Fibroblast of skin of right quadriceps (primary cell): ENCODE results near the gene CRMP1.

Source experiments
- DNase-seq: peaks from one replicate; pipeline ENCODE4 v3.0.0-alpha.2; 2013

Gene CRMP1

DNA sequence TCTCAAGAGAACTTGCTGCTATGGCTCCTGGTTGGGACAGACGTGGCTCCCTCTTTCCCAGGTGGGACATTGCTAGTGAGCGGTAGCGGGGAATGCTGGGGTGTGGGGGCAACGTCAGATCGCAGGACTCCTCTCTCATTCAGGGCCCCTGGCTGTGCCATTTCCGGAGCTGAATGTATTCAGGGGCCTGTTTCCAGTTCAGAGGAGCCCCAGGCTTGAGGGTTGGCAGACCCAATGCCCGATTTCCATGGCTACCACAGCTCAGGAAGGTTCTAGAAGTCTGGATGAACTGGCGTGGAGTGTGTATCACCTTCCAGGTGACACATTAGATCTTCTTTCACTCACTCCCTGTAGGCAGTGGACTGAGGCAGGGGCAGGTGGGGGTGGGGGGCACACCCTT lies 26.2 kb upstream of the CRMP1 start:
- no peak for DNase-seq

DNA sequence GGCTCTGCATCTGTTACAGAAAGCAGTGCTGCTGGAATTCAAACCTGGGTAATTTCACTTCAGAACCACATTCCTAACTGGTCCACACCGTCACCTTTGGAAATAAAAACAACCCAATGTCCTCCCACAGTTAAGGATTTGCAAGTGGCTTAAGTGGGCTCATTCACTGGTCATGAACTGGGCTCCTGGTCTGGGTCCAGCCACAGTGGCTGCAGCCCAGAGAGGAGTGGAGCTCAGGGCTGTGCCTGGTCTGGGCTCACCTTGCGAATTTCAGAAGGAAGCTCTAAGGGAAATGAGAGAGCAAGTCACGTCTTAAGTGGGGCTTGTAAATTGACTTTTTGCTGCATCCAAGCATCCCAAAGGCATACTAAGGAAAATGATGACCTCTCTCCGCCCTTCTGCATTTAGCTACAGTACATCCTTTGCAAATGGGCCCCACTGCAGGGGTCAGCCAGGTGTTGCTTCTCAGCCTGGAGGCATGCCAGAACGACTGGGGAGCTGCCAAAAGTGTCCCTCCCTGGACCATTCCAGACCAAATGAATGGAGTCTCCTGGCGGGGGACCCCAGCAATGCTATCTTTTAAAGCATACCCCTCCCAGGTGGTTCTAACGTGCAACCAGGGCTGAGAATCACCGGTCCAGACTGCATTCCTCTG lies 25.6 kb upstream of the CRMP1 start:
- no peak for DNase-seq

DNA sequence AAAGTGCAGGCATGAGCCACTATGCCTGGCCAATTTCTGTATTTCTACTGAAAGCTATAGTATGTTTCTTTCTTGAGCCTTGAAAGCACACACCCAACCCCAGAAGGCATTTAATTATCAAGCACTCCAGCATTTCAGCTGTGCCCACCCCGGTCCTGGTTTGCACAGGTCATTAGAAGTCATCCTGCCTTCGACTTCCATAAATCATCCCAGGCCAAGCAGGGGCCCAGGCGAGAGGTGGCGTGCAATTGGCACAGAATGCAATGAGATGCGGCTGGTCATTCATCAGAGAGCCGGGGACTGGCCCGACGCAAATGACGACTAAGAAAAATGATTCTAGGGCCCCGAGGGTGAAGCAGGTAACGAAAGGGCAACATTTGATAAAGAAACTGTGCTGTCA lies 24.8 kb upstream of the CRMP1 start:
- no peak for DNase-seq

DNA sequence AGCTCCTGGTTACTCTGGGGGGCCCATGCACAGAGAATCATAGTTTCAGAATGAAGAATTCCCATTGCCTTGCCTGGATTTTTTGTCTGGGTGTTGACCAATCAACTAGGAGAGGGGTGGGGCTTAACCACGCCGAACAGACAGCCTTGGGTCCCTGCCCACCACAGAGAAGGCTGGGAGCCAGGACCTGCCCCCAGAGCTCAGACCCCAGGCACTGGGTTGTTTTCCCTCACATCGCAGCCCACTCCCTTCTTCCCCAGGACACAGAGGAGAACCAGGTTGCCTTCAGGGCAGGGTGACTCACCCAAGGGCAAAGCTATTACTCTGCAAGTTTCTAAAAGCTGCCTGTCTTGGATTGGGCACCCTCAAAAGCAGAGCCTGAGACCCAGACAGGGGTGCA lies 23.3 kb upstream of the CRMP1 start:
- DNase-seq, result no peak

DNA sequence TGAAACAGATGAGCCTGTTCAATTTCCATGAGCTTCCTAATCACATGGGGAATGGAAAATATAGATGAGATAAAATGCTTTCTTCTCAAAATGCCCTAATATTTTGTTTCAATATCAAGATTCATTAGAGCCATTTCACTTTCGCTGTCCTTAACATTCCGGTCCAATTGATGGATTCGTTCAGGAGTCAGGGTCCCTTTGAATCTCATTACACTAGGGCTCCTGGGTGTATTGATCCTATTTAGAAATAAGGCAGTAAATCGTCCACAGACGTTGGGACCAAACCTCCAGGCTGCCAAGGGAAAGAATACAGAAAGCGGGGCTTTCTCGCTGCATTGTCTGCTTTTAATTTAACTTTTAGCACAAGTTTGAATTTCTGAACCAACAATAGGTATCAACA lies 20.6 kb upstream of the CRMP1 start:
- no peak for DNase-seq

DNA sequence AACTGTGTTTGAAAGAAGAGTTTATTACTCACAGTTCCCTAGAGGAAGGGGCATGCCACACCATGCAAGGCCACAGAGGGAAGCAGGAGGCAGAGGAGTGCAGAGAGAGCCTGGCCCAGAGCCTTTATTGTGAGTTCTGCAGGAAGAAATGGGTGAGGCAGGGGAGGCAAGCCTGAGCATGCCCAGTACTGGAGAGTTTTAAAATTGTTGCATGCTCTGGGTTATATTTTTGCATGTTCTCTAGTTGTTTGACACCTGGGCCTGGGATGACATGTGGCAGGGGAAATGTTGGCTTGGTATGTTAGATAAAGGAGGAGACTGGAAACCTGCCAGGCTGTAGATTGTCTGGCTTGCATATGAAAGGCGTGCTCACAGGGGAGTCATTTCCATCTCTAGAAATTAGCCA lies 19.7 kb upstream of the CRMP1 start:
- no peak for DNase-seq

DNA sequence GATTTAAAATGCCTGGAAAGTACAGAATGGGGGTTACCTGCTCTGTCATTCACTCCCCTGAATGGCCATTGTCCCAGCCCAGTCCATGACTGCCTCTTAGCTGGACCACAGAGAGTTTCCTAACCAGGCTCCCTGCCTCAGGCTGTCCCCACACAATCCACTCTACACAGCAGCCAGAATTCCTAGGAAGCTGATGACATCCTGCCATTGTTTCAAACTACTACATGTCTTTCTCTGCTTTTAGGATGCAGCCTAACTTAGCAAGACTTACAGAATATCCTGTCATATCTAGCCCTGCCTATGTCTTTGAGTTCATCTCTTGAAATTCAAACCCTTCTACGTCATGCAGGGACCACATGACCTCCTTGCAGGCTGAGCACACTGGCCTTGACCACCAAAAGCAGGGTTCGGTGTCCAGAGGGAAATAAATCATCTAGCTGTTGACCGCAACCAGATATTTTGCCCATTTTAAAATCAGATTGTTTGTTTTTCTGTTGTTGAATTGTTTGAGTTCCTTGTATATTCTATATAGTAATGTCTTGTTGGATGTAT lies 16.1 kb upstream of the CRMP1 start:
- DNase-seq, result no peak

DNA sequence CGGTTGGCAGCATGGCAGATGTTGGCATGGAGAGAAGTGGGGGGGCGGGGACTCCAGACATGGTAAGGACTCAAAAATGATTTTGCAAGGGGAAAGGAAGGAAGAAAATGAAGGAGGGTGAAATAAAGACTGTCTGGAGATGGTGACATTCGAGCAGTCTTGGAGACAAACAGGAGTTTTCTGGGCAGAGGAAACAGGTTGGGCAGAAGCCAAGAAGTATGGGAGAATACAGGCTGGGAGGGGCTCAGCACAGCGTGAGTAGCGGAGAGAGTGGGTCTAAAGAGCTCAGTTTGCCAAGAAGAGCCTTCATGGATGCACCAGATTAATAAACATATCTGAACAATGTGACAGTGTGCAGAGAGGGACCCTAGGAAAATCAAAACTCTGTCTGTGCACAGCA lies 13.3 kb upstream of the CRMP1 start:
- no peak for DNase-seq

DNA sequence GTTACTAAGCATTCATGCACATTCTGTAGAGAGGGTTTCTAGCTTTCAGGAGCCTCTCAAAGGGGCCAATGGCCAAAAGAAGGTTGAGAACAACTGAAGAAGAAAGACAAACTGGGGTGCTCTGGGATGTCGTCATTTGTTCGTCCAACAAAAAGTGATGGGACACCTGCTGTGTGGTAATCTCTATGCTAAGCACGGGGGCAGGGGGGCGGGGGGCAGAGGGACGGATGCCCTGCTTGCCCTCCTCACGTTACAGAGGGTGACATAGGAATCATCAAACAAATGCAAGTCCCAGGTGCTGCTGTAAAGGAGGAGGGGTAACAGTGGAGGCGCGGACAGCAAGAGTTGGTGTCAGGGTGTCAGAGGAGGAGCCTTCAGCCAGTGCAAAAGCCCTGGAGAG lies 12.8 kb upstream of the CRMP1 start:
- DNase-seq, result no peak

DNA sequence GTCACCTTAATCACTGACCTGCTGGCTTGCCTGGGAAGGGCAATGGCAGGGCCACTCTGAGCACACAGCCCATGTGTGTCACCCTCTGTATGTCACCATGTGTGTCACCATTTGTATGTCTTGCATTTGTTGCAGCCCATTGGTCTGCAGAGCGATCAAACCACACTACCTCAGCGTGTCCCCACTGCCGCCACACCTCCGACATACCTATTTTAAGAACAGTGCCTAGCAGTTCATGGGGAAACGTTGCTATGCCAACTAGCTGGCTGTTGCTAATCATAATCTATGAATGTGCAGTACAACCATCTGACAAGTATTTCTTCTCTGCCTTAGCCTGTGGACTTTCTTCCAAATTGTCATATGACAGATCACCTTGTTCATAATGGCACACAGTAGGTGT lies 8.0 kb upstream of the CRMP1 start:
- DNase-seq, result no peak

DNA sequence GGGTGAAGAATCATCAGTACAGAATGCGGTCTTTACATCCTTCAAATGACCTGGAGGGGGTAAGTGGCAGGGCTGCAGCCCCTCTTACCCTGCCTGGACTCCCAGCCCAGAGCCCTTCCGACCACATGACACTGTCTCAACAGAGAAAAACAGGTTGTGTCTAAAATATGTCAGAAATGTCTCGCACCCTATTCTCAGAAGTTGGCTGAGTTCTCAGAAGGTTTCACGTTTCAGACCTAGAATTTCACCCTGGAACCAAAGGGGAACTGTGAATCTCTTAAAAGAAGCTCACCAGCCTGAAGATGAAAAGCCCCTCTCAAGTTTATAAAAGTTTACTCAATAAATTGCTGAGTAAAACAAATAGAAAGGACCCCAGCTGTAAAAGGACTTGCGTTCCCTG lies 7.0 kb upstream of the CRMP1 start:
- no peak for DNase-seq

DNA sequence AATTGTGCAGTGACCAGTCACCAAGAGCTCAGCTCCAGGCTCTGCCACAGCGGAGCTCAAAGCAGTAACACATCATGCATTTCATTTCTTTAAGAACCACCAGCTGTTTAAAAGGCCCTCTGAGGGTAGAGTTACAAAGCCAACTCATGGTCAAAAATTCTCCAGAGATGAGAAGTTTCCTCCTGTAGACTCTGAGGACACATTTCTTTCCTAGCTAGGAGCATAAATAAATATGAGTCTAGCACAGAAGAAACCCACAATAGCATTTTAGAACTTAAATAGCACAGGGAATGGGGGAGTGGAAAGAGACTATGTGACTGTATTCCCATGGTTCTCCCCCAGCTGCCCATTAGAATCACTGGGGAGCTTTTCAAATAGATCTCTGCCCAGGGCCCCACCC lies 6.5 kb upstream of the CRMP1 start:
- DNase-seq, result no peak

DNA sequence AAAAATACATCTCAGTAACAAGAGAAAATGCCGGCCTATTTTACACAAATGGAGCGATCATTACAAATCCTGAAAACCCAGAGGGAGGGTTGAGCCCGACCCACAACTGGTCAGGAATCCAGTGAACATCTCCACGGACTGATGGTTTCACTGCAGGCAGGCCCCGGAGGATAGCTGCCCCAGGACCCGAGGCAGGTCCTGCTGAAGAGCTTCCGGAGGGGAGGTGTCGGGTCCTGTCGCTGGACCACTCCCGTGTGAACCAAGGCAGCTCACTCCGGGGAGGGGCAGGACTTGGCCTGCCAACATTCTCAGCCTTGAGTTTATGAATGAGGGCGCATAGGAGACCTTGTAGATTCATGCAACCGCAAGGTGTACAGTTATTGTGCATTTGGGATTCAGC lies 4.8 kb upstream of the CRMP1 start:
- DNase-seq, result no peak

DNA sequence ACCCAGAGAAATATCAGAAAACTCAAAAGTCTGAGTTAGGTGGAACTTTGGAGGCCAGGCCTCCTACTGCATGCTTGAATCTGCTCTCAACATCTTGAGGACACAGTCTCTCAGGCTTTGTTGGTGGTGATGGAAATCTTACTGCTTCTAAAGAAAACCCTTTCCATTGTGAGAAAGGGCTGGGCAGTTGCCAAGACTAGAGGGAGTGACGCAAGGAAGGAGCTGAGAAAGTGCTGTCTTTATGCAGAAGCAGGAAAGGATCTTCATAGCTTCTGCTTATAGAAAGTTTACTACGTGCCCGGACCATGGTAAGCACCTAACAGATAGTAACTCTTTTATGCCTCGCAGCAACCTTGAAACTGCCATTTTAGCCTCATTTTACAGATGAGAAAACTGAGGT lies 2.4 kb upstream of the CRMP1 start:
- no peak for DNase-seq

DNA sequence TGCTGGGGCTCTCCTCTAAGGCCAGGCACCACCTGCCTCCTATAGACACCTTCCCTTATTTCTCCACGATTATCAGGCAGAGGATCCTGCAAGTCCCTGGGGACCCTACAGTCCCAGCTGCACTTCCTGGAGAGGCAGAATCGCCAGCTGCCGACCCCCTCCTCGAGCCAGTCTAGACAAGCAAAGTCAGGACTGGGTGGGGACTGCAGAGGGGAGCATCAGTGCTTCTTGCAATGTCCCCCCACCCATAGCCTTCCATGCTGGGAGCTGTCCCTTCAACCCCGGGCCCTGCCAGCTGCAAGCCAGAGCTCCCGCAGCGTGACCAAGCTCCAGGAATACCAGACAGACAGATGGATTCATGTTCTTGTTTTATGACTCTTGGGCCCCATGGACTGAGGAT lies 1.4 kb upstream of the CRMP1 start:
- DNase-seq, result no peak

DNA sequence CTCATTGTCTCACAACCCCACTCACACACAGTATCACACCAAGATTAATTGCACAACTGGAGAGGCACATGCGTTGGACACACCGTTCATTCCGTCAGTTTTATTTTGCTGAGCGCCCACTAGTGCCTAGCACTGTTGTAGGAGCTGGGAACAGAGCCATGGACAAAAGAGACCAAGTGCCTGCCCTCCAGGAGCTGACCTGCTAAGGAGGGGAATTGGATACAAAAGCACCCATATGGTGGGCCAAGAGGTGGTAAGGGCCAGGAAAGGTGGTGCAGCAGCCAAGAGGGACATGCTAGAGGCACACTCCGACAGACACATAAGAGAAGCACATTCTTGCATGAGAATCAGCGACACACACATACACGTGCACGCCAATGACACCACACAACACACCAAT lies 705 bp upstream of the CRMP1 start:
- no peak for DNase-seq

DNA sequence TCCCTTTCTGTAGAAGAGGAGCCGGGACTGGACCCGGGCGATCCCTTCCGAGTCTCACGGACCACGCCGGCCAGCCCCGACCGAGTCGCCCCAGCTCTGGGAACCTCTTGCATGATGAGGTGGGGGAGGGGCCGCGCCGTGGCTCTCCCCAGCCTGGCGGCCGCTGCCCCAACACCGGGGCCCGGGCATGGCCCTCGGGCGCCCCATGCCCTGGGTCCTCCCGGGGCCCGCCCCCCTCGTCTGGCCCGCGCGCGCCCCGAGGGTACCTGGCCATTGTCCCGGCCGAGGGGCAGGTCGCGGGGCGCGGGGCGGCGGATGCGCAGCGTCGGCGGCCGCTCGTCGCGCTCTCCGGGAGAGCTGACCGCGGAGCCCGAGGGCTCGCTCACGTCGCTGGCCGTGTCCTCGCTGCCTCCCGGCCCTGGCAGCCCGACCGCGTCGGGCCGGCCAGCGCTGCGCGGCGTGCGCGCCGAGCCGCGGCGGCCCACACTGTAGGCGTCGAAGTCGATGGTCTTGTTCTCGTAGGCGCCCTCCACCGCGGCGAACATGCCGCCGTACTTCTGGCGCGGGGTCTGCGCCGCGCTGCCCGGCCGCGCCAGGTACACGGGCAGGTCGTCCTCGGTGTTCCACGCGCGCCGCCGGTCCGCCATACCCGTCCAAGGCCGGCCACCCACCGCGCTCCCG lies 423 bp downstream of the CRMP1 start:
- no peak for DNase-seq

DNA sequence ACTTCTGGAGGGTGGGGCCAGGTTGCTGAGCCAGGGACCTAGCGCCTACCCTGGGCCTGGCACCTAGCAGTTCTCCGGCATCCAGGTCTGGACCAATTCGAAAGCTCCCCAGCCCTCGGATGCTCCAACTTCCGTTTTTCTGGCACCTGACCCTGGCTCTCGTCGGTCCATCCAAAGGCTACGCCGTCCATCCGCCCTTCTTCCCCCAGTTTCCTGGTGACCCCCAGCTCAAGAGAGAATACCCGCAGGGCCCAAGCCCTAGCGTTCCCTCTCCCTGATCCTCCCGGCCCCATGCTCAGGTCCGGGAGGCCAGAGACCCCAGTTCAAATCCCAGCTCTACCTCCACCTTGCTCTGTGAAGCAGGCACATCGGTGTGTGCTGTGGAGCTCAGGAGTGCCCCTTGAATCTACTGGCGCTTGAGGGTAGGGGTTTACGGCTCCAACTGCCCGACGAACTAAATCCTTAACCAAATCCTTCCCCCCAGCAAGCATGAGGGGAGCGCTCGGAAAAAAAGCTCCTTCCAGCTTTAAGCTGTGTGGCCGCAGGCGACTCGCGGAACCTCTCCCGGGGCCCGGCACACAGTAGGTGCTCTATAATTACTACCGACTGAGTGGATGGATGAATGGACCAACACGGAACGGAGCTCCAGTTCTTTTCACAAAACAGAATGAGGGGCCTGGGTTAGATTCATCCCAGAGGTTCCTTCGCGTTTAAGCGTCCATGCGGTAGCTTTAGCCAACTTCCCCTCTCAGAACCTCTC lies 1.1 kb downstream of the CRMP1 start:
- DNase-seq, result no peak

DNA sequence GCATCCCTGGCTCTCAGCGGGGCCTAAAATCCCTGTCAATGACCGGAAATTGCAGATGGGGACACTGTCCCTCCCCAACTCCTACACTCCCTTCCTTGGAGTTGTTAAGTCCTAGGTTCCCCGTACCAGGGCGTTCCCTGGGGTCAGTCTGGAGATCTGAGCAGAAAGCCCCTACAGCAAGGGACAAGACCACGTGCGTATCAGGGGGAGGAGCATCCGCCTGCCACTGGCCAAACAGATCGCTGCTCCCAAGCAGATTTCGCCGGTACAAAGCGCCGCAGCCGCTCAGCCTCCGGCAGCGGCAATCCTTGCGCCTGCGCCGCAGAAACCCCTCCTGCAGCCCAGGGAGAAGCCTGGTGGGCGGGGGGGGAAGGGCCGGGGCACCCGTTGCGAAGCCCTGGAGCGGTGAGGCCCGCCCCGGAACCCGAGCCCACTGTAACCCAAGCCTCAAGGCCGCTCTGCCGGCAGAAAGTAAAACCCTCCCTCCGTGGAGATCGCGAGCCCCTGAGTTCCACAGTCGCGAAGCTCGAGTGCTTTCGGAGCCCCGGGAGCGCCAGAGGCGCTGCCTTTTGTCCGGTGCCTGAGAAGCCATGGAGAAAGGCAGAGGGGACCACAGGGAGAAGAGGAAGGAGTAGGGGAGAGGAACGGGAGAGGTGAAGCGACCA lies 2.7 kb downstream of the CRMP1 start:
- peak; percentile 9 for DNase-seq

DNA sequence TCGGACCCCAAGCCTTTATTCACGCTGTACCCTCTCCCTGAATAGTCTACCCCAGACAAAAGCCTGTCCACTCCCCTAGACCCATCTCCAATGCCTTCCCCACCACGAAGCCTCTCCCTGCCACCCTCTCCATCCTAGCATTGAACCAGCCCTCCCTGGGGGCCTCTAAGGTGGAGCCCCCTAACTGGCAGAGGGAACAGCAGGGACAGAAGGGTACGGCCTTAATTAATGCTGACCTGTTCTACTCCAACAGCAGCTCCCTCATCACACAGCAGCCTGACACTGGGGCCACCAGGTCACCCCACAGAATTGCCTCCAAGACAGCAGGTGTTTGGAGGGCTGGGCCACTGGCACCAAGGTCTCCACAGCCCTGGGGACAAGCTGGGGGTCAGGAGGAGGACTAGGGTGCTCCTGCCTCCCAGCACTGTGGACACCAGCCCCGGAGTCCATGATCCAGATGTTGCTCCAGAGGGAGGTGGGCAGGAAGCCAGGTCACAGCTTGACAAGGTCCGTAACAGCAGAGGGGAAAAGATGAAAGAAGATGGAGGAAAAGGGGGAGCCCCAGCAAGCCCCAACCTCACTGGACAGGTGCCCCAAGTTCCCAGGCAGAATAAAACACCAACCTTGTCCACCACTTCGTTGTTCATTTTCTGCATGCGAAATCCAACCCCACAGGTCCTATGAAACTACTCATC lies 3.7 kb downstream of the CRMP1 start:
- DNase-seq, result no peak

DNA sequence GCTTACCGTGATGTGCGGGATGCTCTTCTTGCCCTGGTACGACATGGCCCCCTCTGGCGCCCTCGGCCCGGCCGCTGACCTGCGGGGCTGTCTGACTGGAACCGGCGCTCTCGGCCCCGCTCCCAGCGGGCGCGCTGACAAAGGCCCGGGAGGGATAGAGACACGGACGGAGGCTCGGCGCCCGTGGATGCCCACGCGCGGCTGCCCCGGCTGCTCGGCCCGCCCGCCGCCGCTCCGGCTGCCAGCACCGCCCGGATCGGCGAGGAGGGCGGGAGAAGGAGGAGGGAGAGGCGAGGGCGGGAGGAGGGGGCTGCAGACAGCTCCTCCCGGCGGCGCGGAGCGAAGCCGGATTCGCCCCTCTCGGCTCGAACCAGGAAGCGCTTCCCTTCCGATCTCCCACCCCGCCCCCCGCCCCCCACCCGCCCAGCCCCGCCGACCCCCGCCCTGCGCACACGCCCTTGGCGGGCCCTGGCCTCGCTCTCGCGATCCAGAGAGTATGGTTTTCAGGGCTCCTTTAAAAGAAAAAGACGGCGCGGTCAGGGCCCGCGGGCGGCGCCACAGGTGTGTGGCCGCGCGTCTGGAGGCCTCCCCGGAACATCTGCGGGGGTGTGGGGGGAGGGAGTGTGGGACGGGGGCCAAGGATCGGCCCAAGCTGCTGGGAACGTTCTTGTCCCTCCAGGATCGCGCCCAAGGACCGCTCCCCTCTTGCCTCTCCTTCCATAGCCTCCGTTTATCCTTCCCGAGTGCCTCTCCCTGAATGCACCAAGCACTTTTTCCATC lies 4.5 kb downstream of the CRMP1 start:
- peak; percentile 9 for DNase-seq
